NCI-H2196 treated with DMSO at 0.1 percent for 48 hours (cell line): ENCODE data around the gene BPHL.
"Not testable (repeated sequence)": the region's sequence is repeated elsewhere in the genome, so short reads cannot be mapped to it uniquely, and the experiment has no call there.

Source experiments
- DNase-seq: peaks from one replicate; lab custom pipeline; 2025; ENCODE audit not compliant: unreplicated experiment; lab: John Stamatoyannopoulos, UW

BPHL gene

GRCh38 chr6:3120765-3121089 lies 2.2 kb downstream of the BPHL start:
- DNase-seq: no peak

- DNase-seq: no peak
These were observed 4.3 kb downstream of the BPHL start for GRCh38 chr6:3122823-3123182.

- DNase-seq: no peak
These were observed 6.2 kb downstream of the BPHL start for GRCh38 chr6:3124667-3125066.

- DNase-seq: no peak
These were observed 7.3 kb downstream of the BPHL start for GRCh38 chr6:3125815-3126214.

- DNase-seq: no peak
These were observed 10.0 kb downstream of the BPHL start for GRCh38 chr6:3128356-3129108.

- DNase-seq: no peak
These were observed 13.2 kb downstream of the BPHL start for GRCh38 chr6:3131695-3132094.

- DNase-seq: no peak
These were observed 15.0 kb downstream of the BPHL start for GRCh38 chr6:3133515-3133914.

- DNase-seq: no peak
These were observed 17.3 kb downstream of the BPHL start for GRCh38 chr6:3135668-3136291.

- DNase-seq: no peak
These were observed 17.9 kb downstream of the BPHL start for GRCh38 chr6:3136292-3137011.

GRCh38 chr6:3137057-3137777 lies 18.7 kb downstream of the BPHL start:
- DNase-seq: no peak

- DNase-seq: not testable (repeated sequence)
These were observed 19.4 kb downstream of the BPHL start for GRCh38 chr6:3137873-3138272.

- no peak for DNase-seq
These were observed 19.8 kb downstream of the BPHL start for GRCh38 chr6:3138341-3138740.

- peak; percentile 82 for DNase-seq
These were observed 20.8 kb downstream of the BPHL start for GRCh38 chr6:3139090-3139903.

- DNase-seq: no peak
These were observed 21.7 kb downstream of the BPHL start for GRCh38 chr6:3140201-3140600.

GRCh38 chr6:3142536-3142935 lies 24.0 kb downstream of the BPHL start:
- no peak for DNase-seq

- no peak for DNase-seq
These were observed 24.6 kb downstream of the BPHL start for GRCh38 chr6:3143158-3143557.

GRCh38 chr6:3144571-3144970 lies 26.1 kb downstream of the BPHL start:
- DNase-seq: no peak

GRCh38 chr6:3147914-3148757 lies 29.6 kb downstream of the BPHL start:
- peak; percentile 23 for DNase-seq

GRCh38 chr6:3151691-3152090 lies 33.2 kb downstream of the BPHL start:
- no peak for DNase-seq

- no peak for DNase-seq
These were observed 34.2 kb downstream of the BPHL start for GRCh38 chr6:3152689-3153088.
